Fibroblast of peridontal ligament (primary cell): ENCODE data around the gene OPN4.
A peak's percentile ranks its signal among the peaks of the same experiment; 100 is the strongest.

Experiments
- DNase-seq: peaks from one replicate; pipeline ENCODE4 v3.0.0-alpha.2; 2010; ENCODE audit errors: extremely low read depth

Gene OPN4

GRCh38 chr10:86647773-86648703, 6.3 kb upstream of the OPN4 start:
- no peak for DNase-seq

GRCh38 chr10:86648704-86649427, 5.5 kb upstream of the OPN4 start:
- peak; percentile 93 for DNase-seq

GRCh38 chr10:86649471-86650150, 4.7 kb upstream of the OPN4 start:
- DNase-seq, result no peak

- no peak for DNase-seq
Measured at GRCh38 chr10:86650151-86650550, 4.2 kb upstream of the OPN4 start.

GRCh38 chr10:86651021-86651471, 3.3 kb upstream of the OPN4 start:
- DNase-seq, result no peak

- DNase-seq, result no peak
Measured at GRCh38 chr10:86651631-86652331, 2.6 kb upstream of the OPN4 start.

- peak; percentile 29 for DNase-seq
Measured at GRCh38 chr10:86652361-86653202, 1.8 kb upstream of the OPN4 start.

- DNase-seq, result no peak
Measured at GRCh38 chr10:86653379-86653778, 968 bp upstream of the OPN4 start.

GRCh38 chr10:86653987-86654386, 360 bp upstream of the OPN4 start:
- DNase-seq, result no peak

GRCh38 chr10:86655173-86655540, 810 bp downstream of the OPN4 start:
- no peak for DNase-seq

- no peak for DNase-seq
Measured at GRCh38 chr10:86655596-86655995, 1.2 kb downstream of the OPN4 start.

- DNase-seq, result no peak
Measured at GRCh38 chr10:86657011-86657395, 2.7 kb downstream of the OPN4 start.

GRCh38 chr10:86657396-86658011, 3.2 kb downstream of the OPN4 start:
- DNase-seq, result no peak

- DNase-seq, result no peak
Measured at GRCh38 chr10:86658261-86658741, 4.0 kb downstream of the OPN4 start.

- DNase-seq, result no peak
Measured at GRCh38 chr10:86658751-86659150, 4.4 kb downstream of the OPN4 start.

- no peak for DNase-seq
Measured at GRCh38 chr10:86659161-86659691, 4.9 kb downstream of the OPN4 start.

- no peak for DNase-seq
Measured at GRCh38 chr10:86659721-86660453, 5.5 kb downstream of the OPN4 start.

GRCh38 chr10:86661161-86662025, 7.0 kb downstream of the OPN4 start:
- DNase-seq, result peak; percentile 23
